Kidney (tissue), 14 donors: Measurements from ENCODE around the gene FBXW9. TPM values are rescaled to one million over a fixed set of nuclear protein-coding genes. Genes with fewer than 3 reads are reported as not detected.

ENCODE experiments used
- DNase-seq, 5 donors: peaks; one replicate each; pipeline ENCODE4 v3.0.0-alpha.2; 2013 to 2020
- FAIRE-seq: peaks from 2 replicates; lab custom pipeline; 2012; peaks lifted over from hg19 to GRCh38; lab: Jason Lieb, UNC
- H3K27ac ChIP-seq, 2 donors: one replicate each; pipeline ENCODE4 v1.7.0; 2013; ENCODE audit warnings: low read depth in 2 of 2, low read length in 2 of 2, inconsistent platforms in 1 of 2
- H3K27me3 ChIP-seq: one replicate; pipeline ENCODE4 v1.7.1; 2013; ENCODE audit warnings: low read length, inconsistent platforms; ENCODE audit not compliant: control insufficient read depth, insufficient read depth
- H3K36me3 ChIP-seq, 3 donors: one replicate each; pipeline versions ENCODE4 v1.7.0 to v1.7.1; 2013; ENCODE audit warnings: low read length in 3 of 3, control low read depth in 1 of 3, inconsistent platforms in 1 of 3; ENCODE audit not compliant: insufficient read depth in 3 of 3, control insufficient read depth in 2 of 3
- H3K4me1 ChIP-seq, 3 donors: one replicate each; pipeline versions ENCODE4 v1.7.0 to v1.7.1; 2013; ENCODE audit warnings: low read length in 3 of 3, inconsistent platforms in 1 of 3, low read depth in 1 of 3; ENCODE audit not compliant: control insufficient read depth in 2 of 3, insufficient read depth in 2 of 3
- H3K4me3 ChIP-seq, 3 donors: one replicate each; pipeline versions ENCODE4 v1.7.0 to v1.8.1; 2013; ENCODE audit warnings: low read length in 3 of 3, control low read depth in 1 of 3, inconsistent platforms in 1 of 3
- H3K9ac ChIP-seq, 3 donors: one replicate each; pipeline versions ENCODE4 v1.7.0 to v1.7.1; 2013; ENCODE audit warnings: low read length in 3 of 3, control low read depth in 1 of 3, inconsistent platforms in 1 of 3
- H3K9me3 ChIP-seq, 3 donors: one replicate each; pipeline versions ENCODE4 v1.7.0 to v1.7.1; 2013; ENCODE audit warnings: low read length in 3 of 3, control low read depth in 1 of 3, inconsistent platforms in 1 of 3; ENCODE audit not compliant: control insufficient read depth in 2 of 3, insufficient read depth in 1 of 3
- CTCF ChIP-seq: IDR thresholded peaks from 3 replicates; pipeline ENCODE4 v1.5.1; 2012; ENCODE audit warnings: mild to moderate bottlenecking, moderate library complexity, borderline replicate concordance; ENCODE audit not compliant: insufficient read depth; ENCODE audit errors: extremely low read depth
- intact Hi-C: fragments of 100-400 bp; cut with DNase I; formaldehyde crosslinking; loops from one replicate; pipeline ENCODE4 v1.11.1; 2022
- polyA plus RNA-seq: library from polyadenylated mRNA; stranded (reverse); fragments of 350-450 nt; fragmentation: Illumina TruSeq; extraction: RNeasy Lipid Tissue Mini Kit (QIAGEN cat#74804); gene quantifications from one replicate; pipeline ENCODE4 v1.2.3, GENCODE V29; 2014; ENCODE audit warnings: low read depth, low replicate concordance; ENCODE audit not compliant: insufficient read depth
- total RNA-seq: library from RNA; stranded (reverse); fragmentation: NEBNext Ultra II Directional; extraction: Animal tissue kit (Norgen Biotek cat#: 25700); gene quantifications from one replicate; pipeline ENCODE4 v1.2.1, GENCODE V29; 2021
- donor health status: control.
- donor health status: control.
- donor health status: control.
- donor health status: control.
- donor health status: control.
- donor health status: DM: yes; HTN: yes; CAD: no.
- donor health status: Normal renal cell carcinoma (clear cell type).

FBXW9 gene
- total and polyA plus RNA-seq, 2 donors from 2014 or later: 11.4 to 14.9 TPM

- no peak for TF ChIP-seq CTCF
- intact Hi-C loops: no loop called here
Measured at GRCh38 chr19:12667731-12668302, 28.6 kb downstream of the FBXW9 start.

GRCh38 chr19:12666265-12667048, 30.0 kb downstream of the FBXW9 start, which contains the start of the genes MAN2B1 and WDR83:
TSS of gene MAN2B1 (minus strand) at chr19:12666742. CDS start at chr19:12666701, 41 bp downstream.
TSS of gene WDR83 (plus strand) at chr19:12666807. CDS start at chr19:12669791, 2,984 bp downstream.
- no peaks in the 10 kb centered on the region for H3K9me3 ChIP-seq
- no peak for FAIRE-seq
- intact Hi-C loops: no loop called here
- H3K4me1 ChIP-seq: peaks cover 0 to 29% (median 18%) of the 10 kb centered on the region in 3 donors
- TF ChIP-seq CTCF: no peak
- H3K36me3 ChIP-seq: peaks cover under 1 to 3% (median 3%) of the 10 kb centered on the region in 3 donors
- peak within 1 kb of the TSS; percentile 77 to 90 (median 89) for H3K4me3 ChIP-seq
- no peaks in the 10 kb centered on the region for H3K27me3 ChIP-seq
- H3K9ac ChIP-seq: peak within 1 kb of the TSS; percentile 61 to 81 (median 71)
- peak within 1 kb of the TSS in 1 of 2 donors; percentile 59 for H3K27ac ChIP-seq
- peak; percentile 83 to 94 (median 89) for DNase-seq

More at GRCh38 chr19:12667731-12668302, 28.6 kb downstream of the FBXW9 start:
- Histone ChIP-seq H3K9me3 (no peaks in the 10 kb centered on the region), H3K27ac (no peak overlapping the region), H3K4me3 (peak overlapping the region in 2 of 3 donors; percentile 77 to 84), H3K9ac (peak overlapping the region in 1 of 3 donors; percentile 85), H3K4me1 (peaks cover 0 to 29% (median 18%) of the 10 kb centered on the region in 3 donors), H3K36me3 (peaks cover 0 to 7% (median 5%) of the 10 kb centered on the region in 3 donors), H3K27me3 (no peaks in the 10 kb centered on the region)
- FAIRE-seq: no peak
- DNase-seq: no peak

- H3K36me3 ChIP-seq: peaks cover 3% of the 10 kb centered on the region in 3 donors
- no peaks in the 10 kb centered on the region for H3K9me3 ChIP-seq
- DNase-seq: no peak
- no peak for FAIRE-seq
- peak overlapping the region; percentile 77 to 90 (median 89) for H3K4me3 ChIP-seq
- H3K4me1 ChIP-seq: peaks cover 0 to 28% (median 18%) of the 10 kb centered on the region in 3 donors
- no peak for TF ChIP-seq CTCF
- H3K9ac ChIP-seq: peak overlapping the region; percentile 61 to 81 (median 71)
- no peaks in the 10 kb centered on the region for H3K27me3 ChIP-seq
- intact Hi-C loops: no loop called here
- no peak overlapping the region for H3K27ac ChIP-seq
Measured at GRCh38 chr19:12665671-12666264, 30.7 kb downstream of the FBXW9 start.
